Measurements from ENCODE around the gene STK11IP. TPM values are rescaled to one million over a fixed set of nuclear protein-coding genes. Genes with fewer than 3 reads are reported as not detected.

The STK11IP gene
- polyA plus RNA-seq, 1 donor from 2014 or later, result 54.9 TPM

DNA sequence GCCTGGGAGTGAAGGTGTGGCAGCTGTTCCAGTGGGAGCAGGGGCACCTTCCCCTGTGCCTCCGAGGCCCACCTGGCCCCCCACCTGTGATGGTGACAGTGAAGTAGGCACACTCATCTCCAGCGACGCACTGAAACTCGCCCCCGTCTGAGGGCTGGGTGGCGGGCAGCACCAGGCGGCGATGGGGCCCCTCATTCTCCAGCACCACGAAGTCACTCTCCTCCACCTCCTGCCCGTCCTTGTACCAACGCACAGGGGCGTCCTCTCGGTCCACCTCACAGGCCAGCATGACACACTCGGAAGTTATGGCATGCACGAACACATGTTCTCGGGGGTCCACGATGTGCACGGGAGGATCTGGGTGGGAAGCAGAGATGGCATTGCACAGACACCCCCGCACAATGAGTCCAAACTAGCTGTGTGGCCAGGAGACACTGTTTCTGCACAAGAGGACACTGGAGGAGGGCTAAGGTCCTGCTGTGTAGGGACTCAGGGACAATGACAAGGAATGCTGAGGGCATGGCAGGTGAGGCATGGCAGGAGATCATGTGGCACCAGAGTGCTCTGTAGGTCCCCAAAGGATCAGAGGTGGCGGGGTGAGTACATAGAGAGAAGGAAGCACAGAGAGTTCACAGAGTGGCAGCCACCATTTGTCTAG is 34.3 kb upstream of the STK11IP start:
- Histone ChIP-seq H3K9ac (ENCODE audit: low read length) (no peak overlapping the region), H3K9me3 (ENCODE audit: low read length) (no peaks in the 10 kb centered on the region), H3K79me2 (replicated peaks; ENCODE audit: insufficient read depth, low read length) (no peaks in the 10 kb centered on the region), H2AFZ (ENCODE audit: low read depth, low read length) (no peak overlapping the region), H3K9me2 (ENCODE audit: insufficient read depth, low read length) (no peaks in the 10 kb centered on the region), H3K27ac (ENCODE audit: low read length) (no peak overlapping the region), H3F3A (ENCODE audit: insufficient read depth, low read length, poor library complexity, severe bottlenecking) (no peaks in the 10 kb centered on the region), H4K20me1 (ENCODE audit: insufficient read depth) (no peaks in the 10 kb centered on the region), H3K4me3 (ENCODE audit: low read length) (no peak overlapping the region), H3K4me2 (ENCODE audit: low read length) (no peak overlapping the region), H3K36me3 (ENCODE audit: insufficient read depth, low read length) (no peaks in the 10 kb centered on the region), H3K27me3 (ENCODE audit: insufficient read depth, low read depth, low read length) (no peaks in the 10 kb centered on the region)
- TF ChIP-seq SMC3 (conservative IDR thresholded peaks at IDR 0.05; ENCODE audit: poor library complexity) (no peak), TAF1 (IDR thresholded peaks at IDR 0.05; ENCODE audit: low read depth) (no peak), POLR2AphosphoS5 (IDR thresholded peaks at IDR 0.05) (no peak), EP300 (conservative IDR thresholded peaks at IDR 0.05; ENCODE audit: poor library complexity, severe bottlenecking) (no peak)
- TF ChIP-seq, protein P1, sequence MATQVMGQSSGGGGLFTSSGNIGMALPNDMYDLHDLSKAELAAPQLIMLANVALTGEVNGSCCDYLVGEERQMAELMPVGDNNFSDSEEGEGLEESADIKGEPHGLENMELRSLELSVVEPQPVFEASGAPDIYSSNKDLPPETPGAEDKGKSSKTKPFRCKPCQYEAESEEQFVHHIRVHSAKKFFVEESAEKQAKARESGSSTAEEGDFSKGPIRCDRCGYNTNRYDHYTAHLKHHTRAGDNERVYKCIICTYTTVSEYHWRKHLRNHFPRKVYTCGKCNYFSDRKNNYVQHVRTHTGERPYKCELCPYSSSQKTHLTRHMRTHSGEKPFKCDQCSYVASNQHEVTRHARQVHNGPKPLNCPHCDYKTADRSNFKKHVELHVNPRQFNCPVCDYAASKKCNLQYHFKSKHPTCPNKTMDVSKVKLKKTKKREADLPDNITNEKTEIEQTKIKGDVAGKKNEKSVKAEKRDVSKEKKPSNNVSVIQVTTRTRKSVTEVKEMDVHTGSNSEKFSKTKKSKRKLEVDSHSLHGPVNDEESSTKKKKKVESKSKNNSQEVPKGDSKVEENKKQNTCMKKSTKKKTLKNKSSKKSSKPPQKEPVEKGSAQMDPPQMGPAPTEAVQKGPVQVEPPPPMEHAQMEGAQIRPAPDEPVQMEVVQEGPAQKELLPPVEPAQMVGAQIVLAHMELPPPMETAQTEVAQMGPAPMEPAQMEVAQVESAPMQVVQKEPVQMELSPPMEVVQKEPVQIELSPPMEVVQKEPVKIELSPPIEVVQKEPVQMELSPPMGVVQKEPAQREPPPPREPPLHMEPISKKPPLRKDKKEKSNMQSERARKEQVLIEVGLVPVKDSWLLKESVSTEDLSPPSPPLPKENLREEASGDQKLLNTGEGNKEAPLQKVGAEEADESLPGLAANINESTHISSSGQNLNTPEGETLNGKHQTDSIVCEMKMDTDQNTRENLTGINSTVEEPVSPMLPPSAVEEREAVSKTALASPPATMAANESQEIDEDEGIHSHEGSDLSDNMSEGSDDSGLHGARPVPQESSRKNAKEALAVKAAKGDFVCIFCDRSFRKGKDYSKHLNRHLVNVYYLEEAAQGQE (IDR thresholded peaks at IDR 0.05; ENCODE audit: borderline replicate concordance), result no peak

DNA sequence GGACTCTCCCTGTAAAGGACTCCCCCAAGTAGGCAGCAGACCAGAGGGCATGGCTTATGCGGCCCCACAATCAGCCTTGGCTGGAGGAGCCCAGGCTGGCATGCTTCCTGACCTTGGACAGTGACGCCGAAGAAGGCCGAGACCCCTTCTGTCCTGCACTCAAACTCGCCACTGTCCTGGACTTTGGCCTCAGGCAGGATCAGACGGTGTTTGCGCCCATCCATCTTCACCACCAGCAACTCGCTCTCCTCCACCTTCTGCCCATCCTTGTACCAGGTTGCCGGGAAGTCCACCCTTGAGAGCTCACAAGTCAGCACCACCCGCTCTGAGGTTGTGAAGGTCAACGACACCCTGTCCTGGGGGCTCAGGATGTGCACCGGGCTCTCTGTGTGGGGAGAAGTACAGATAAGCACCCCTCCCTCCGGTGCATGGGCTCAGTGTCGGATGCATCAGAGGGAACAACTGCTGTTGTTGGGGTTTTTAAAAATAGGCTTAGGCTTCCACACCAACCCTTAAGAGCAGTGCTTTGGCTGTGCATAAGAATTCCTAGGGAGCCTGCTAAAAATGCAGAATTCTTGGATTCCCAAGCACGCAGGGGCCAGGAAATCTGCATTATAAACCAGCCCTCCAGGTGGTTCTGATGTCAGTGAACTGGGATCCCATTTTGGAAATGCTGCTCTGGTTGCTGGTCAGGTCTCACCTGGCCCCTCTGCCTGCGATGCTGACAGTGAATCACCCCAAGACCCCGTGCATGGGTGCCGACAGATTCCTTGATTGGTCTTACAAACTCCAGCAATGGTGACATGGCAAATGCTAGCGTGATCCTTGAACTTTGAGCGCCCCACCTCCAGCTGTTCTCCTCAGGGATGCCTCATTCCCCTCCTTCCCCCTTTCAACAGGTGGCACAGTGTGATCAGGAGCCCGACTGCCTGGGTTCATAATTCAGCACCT is 32.3 kb upstream of the STK11IP start:
- Histone ChIP-seq H3K4me2 (ENCODE audit: low read length) (no peak overlapping the region), H3F3A (ENCODE audit: insufficient read depth, low read length, poor library complexity, severe bottlenecking) (no peaks in the 10 kb centered on the region), H3K36me3 (ENCODE audit: insufficient read depth, low read length) (no peaks in the 10 kb centered on the region), H3K9me3 (ENCODE audit: low read length) (no peaks in the 10 kb centered on the region), H3K9me2 (ENCODE audit: insufficient read depth, low read length) (no peaks in the 10 kb centered on the region), H3K9ac (ENCODE audit: low read length) (no peak overlapping the region), H3K4me3 (ENCODE audit: low read length) (no peak overlapping the region), H2AFZ (ENCODE audit: low read depth, low read length) (no peak overlapping the region), H3K27me3 (ENCODE audit: insufficient read depth, low read depth, low read length) (no peaks in the 10 kb centered on the region), H3K79me2 (replicated peaks; ENCODE audit: insufficient read depth, low read length) (peaks cover 5% of the 10 kb centered on the region), H4K20me1 (ENCODE audit: insufficient read depth) (no peaks in the 10 kb centered on the region), H3K27ac (ENCODE audit: low read length) (no peak overlapping the region)
- TF ChIP-seq SMC3 (conservative IDR thresholded peaks at IDR 0.05; ENCODE audit: poor library complexity) (no peak), CTCF (IDR thresholded peaks at IDR 0.05; ENCODE audit: poor library complexity, severe bottlenecking) (no peak), EZH2 (IDR thresholded peaks at IDR 0.05; ENCODE audit: borderline replicate concordance, insufficient read depth, low read length, poor library complexity, severe bottlenecking) (no peak)
